ENCODE results near the gene CLDN24. TPM values are rescaled to one million over a fixed set of nuclear protein-coding genes. Genes with fewer than 3 reads are reported as not detected.

Gene CLDN24
- total RNA-seq, 1 donor from 2014 or later = not detected

GRCh38 chr4:183300070-183300469 is 22.2 kb downstream of the CLDN24 start:
- no peaks in the 10 kb centered on the region for H3K4me1 ChIP-seq
- H3K4me3 ChIP-seq = no peak overlapping the region
- DNase-seq (peak; percentile 57), ATAC-seq (peak; percentile 90 to 91)
- peaks cover 12% of the 10 kb centered on the region for H3K36me3 ChIP-seq
- H3K9me3 ChIP-seq = no peaks in the 10 kb centered on the region
- no peaks in the 10 kb centered on the region for H3K27me3 ChIP-seq (ENCODE audit: low read depth)
- TF ChIP-seq, protein P1, sequence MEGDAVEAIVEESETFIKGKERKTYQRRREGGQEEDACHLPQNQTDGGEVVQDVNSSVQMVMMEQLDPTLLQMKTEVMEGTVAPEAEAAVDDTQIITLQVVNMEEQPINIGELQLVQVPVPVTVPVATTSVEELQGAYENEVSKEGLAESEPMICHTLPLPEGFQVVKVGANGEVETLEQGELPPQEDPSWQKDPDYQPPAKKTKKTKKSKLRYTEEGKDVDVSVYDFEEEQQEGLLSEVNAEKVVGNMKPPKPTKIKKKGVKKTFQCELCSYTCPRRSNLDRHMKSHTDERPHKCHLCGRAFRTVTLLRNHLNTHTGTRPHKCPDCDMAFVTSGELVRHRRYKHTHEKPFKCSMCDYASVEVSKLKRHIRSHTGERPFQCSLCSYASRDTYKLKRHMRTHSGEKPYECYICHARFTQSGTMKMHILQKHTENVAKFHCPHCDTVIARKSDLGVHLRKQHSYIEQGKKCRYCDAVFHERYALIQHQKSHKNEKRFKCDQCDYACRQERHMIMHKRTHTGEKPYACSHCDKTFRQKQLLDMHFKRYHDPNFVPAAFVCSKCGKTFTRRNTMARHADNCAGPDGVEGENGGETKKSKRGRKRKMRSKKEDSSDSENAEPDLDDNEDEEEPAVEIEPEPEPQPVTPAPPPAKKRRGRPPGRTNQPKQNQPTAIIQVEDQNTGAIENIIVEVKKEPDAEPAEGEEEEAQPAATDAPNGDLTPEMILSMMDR (IDR thresholded peaks at IDR 0.05) = no peak
- intact Hi-C loops (cut with DNase I) = no loop called here
- H3K27ac ChIP-seq = peak overlapping the region; percentile 14

- intact Hi-C loops (cut with DNase I) = no loop called here
- no peak for ATAC-seq
- H3K4me1 ChIP-seq = no peaks in the 10 kb centered on the region
- no peak for DNase-seq
- H3K4me3 ChIP-seq = no peak overlapping the region
- TF ChIP-seq, protein P1 (IDR thresholded peaks at IDR 0.05) = no peak
- no peaks in the 10 kb centered on the region for H3K27me3 ChIP-seq (ENCODE audit: low read depth)
- peak overlapping the region; percentile 14 for H3K27ac ChIP-seq
- H3K36me3 ChIP-seq = peaks cover 18% of the 10 kb centered on the region
- no peaks in the 10 kb centered on the region for H3K9me3 ChIP-seq
Observed at GRCh38 chr4:183299464-183299863, 22.8 kb downstream of the CLDN24 start.

- Histone ChIP-seq H3K4me3 (no peak overlapping the region), H3K27ac (no peak overlapping the region), H3K9me3 (no peaks in the 10 kb centered on the region), H3K4me1 (no peaks in the 10 kb centered on the region), H3K27me3 (ENCODE audit: low read depth) (no peaks in the 10 kb centered on the region), H3K36me3 (peaks cover 23% of the 10 kb centered on the region)
- intact Hi-C loops (cut with DNase I) = no loop called here
- DNase-seq (no peak), ATAC-seq (no peak)
- TF ChIP-seq, protein P1 (IDR thresholded peaks at IDR 0.05) = no peak
Observed at GRCh38 chr4:183297675-183298074, 24.6 kb downstream of the CLDN24 start.

- Histone ChIP-seq H3K9me3 (no peaks in the 10 kb centered on the region), H3K36me3 (peaks cover 23% of the 10 kb centered on the region), H3K4me3 (no peak overlapping the region), H3K27me3 (ENCODE audit: low read depth) (no peaks in the 10 kb centered on the region), H3K27ac (no peak overlapping the region), H3K4me1 (no peaks in the 10 kb centered on the region)
- DNase-seq (no peak), ATAC-seq (no peak)
- TF ChIP-seq, protein P1 (IDR thresholded peaks at IDR 0.05) = no peak
- intact Hi-C loops (cut with DNase I) = no loop called here
Observed at GRCh38 chr4:183295711-183296110, 26.5 kb downstream of the CLDN24 start.

DNA sequence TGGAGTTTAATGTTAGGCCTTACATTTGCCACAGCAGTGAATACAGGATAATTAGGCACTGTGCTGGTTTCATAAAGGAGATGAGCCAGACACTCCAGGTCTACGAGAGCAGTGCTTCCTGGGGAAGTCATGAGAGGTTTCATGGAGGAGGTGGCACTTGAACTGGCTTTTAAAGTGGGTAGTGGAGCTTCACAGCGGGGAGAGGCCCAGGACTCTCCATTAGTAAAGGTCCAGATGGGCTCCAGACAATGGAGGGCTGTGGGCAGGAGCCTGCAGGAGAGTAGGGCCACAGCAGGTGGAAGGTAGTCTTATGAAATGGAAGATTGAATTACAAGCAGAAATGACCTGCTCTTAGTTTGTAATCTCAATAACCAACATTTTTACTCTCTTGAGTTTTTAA is 31.2 kb downstream of the CLDN24 start:
- Histone ChIP-seq H3K4me3 (no peak overlapping the region), H3K27ac (no peak overlapping the region), H3K4me1 (no peaks in the 10 kb centered on the region), H3K27me3 (ENCODE audit: low read depth) (no peaks in the 10 kb centered on the region), H3K36me3 (peaks cover 48% of the 10 kb centered on the region), H3K9me3 (no peaks in the 10 kb centered on the region)
- DNase-seq (no peak), ATAC-seq (no peak)
- intact Hi-C loops (cut with DNase I) = no loop called here
- TF ChIP-seq, protein P1 (IDR thresholded peaks at IDR 0.05) = no peak

DNA sequence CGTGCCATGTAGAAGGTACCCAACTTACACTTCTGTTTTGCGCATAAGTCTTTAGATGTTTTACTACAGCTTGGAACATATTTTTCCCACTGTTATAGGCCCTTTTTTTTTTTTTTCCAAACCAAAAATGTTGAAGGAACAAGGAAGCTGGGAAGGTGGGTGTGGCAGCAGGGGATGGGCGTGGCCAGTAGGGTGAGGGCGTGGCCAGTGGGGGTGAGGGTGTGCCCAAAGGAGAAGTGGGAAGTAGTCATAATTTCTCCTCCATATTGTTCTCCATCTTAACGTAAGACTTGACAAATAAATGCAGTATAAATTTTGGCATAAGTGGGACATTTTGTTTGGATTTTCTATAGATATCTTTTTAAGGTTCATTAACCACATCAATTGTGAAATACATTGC is 32.5 kb downstream of the CLDN24 start:
- no peak overlapping the region for H3K4me3 ChIP-seq
- intact Hi-C loops (cut with DNase I) = no loop called here

More for the DNA sequence above, 32.5 kb downstream of the CLDN24 start:
- H3K9me3 ChIP-seq = no peaks in the 10 kb centered on the region
- H3K4me1 ChIP-seq = no peaks in the 10 kb centered on the region
- no peaks in the 10 kb centered on the region for H3K27me3 ChIP-seq (ENCODE audit: low read depth)
- ATAC-seq (no peak), DNase-seq (no peak)
- TF ChIP-seq, protein P1 (IDR thresholded peaks at IDR 0.05) = no peak
- peaks cover 52% of the 10 kb centered on the region for H3K36me3 ChIP-seq
- H3K27ac ChIP-seq = no peak overlapping the region

Data from lower lobe of right lung (tissue), 2 donors.